CD4-positive, alpha-beta T cell treated with Interleukin-12 subunit alpha and Interleukin-12 subunit beta, for 1 hour (primary cell): Measurements from ENCODE around the gene YWHAQ.
"Not testable (repeated sequence)": the region's sequence is repeated elsewhere in the genome, so short reads cannot be mapped to it uniquely, and the experiment has no call there.

Experiments used
- DNase-seq: peaks from one replicate; pipeline ENCODE4 v3.0.0-alpha.2; 2020

YWHAQ gene

GRCh38 chr2:9586465-9586864 is 44.3 kb downstream of the YWHAQ start:
- no peak for DNase-seq

- no peak for DNase-seq
These were observed 45.3 kb downstream of the YWHAQ start for GRCh38 chr2:9585486-9585885.

GRCh38 chr2:9584902-9585301 is 45.9 kb downstream of the YWHAQ start:
- not testable (repeated sequence) for DNase-seq

GRCh38 chr2:9582624-9583023 is 48.2 kb downstream of the YWHAQ start:
- no peak for DNase-seq

- DNase-seq = no peak
These were observed 52.1 kb downstream of the YWHAQ start for GRCh38 chr2:9578467-9579235.

GRCh38 chr2:9574331-9574730 is 56.5 kb downstream of the YWHAQ start:
- no peak for DNase-seq

- DNase-seq = no peak
These were observed 57.0 kb downstream of the YWHAQ start for GRCh38 chr2:9573840-9574239.

GRCh38 chr2:9573013-9573720 is 57.6 kb downstream of the YWHAQ start:
- DNase-seq = no peak

- no peak for DNase-seq
These were observed 60.4 kb downstream of the YWHAQ start for GRCh38 chr2:9570182-9571060.

- DNase-seq = no peak
These were observed 65.2 kb downstream of the YWHAQ start for GRCh38 chr2:9565436-9566153.

- DNase-seq = no peak
These were observed 70.2 kb downstream of the YWHAQ start for GRCh38 chr2:9560628-9561027.

GRCh38 chr2:9558948-9559381 is 71.8 kb downstream of the YWHAQ start:
- no peak for DNase-seq

- DNase-seq = peak; percentile 41
These were observed 74.6 kb downstream of the YWHAQ start for GRCh38 chr2:9556121-9556743.

GRCh38 chr2:9555297-9556120 is 75.3 kb downstream of the YWHAQ start, which contains the start of gene ADAM17:
Gene ADAM17, minus strand, starts transcription at chr2:9555830. Its CDS starts 225 bp downstream, at chr2:9555605.
- DNase-seq = peak; percentile 86

GRCh38 chr2:9554921-9555296 is 75.9 kb downstream of the YWHAQ start:
- DNase-seq = peak; percentile 43

- DNase-seq = peak; percentile 36
These were observed 78.3 kb downstream of the YWHAQ start for GRCh38 chr2:9552219-9553178.

- not testable (repeated sequence) for DNase-seq
These were observed 79.9 kb downstream of the YWHAQ start for GRCh38 chr2:9550859-9551391.

GRCh38 chr2:9549420-9549819 is 81.4 kb downstream of the YWHAQ start:
- DNase-seq = no peak

- DNase-seq = peak; percentile 27
These were observed 82.3 kb downstream of the YWHAQ start for GRCh38 chr2:9548506-9548905.
